Renal pelvis (tissue), 12 donors: ENCODE results near the gene CCDC116. TPM values are rescaled to one million over a fixed set of nuclear protein-coding genes. Genes with fewer than 3 reads are reported as not detected.
"Not testable (repeated sequence)": the region's sequence is repeated elsewhere in the genome, so short reads cannot be mapped to it uniquely, and the experiment has no call there.

Experiments used
- DNase-seq: peaks from one replicate; pipeline ENCODE4 v3.0.0-alpha.2; 2013
- long read RNA-seq, 16 experiments: transcript quantifications; one replicate each; lab custom pipeline, GENCODE V29; 2026
- polyA plus RNA-seq, 3 donors: library from polyadenylated mRNA; unstranded; fragments of 120-200 nt; gene quantifications; one replicate each; pipeline ENCODE4 v1.2.1, GENCODE V29; 2013; ENCODE audit not compliant: insufficient read length in 3 of 3

CCDC116 gene, protein sequence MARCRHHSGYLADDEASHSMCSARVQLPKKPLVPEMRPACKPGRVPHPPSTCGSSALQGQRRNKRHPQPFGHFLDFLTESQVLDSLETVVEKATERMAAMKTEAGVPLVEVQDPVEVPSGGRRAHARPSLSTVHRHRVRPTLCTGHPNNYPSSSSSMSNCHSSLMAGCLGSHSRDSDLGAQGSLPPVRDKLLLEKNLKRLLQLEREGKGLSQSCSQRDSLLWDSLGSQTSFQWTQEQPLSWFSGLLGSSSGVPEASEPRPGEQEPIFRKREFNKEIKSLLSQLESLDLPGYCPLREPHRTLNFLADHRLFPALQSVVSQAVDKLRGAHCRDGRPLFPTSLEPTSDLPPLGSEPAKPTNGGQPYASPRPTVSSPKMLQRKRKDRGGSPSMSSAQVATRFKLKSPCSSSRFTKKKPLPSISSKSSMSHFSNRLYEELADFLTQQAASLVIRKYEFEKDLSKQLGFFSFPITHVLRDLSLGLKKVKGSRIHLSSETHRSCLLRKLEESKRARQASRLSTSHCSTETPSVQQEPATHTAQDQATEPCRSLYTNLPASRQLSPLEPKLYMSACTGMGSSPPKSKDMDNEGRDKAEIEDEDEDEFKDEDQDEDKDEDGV
- polyA plus RNA-seq = 1 to 10 TPM in 1 of 3 donors, under 1 TPM in 2; 0.41 to 1.2 (median 0.70) TPM
- long read RNA-seq, donor 1 = 0 reads
- long read RNA-seq, donor 2 = 0 reads
- long read RNA-seq, donor 3 = 0 reads
- long read RNA-seq, donor 4 = 0 reads
- long read RNA-seq, donor 5 = 0 reads
- long read RNA-seq, donor 6 = 0 reads
- long read RNA-seq, donor 7 = 0 reads
- long read RNA-seq, donor 8 = 0 reads
- long read RNA-seq, donor 9 = 0 reads
- long read RNA-seq, donor 10 = 0 reads
- long read RNA-seq, donor 11 = 0 reads
- long read RNA-seq, donor 12 = 0 reads
- long read RNA-seq, donor 13 = 0 reads
- long read RNA-seq, donor 14 = 0 reads
- long read RNA-seq, donor 15 = 0 reads
- long read RNA-seq, donor 16 = 0 reads

- no peak for DNase-seq
These were observed at the start of gene CCDC116 for GRCh38 chr22:21632237-21632895. Gene CCDC116 (plus strand): TSS chr22:21632760. CDS start chr22:21633182, 422 bp downstream.

DNA sequence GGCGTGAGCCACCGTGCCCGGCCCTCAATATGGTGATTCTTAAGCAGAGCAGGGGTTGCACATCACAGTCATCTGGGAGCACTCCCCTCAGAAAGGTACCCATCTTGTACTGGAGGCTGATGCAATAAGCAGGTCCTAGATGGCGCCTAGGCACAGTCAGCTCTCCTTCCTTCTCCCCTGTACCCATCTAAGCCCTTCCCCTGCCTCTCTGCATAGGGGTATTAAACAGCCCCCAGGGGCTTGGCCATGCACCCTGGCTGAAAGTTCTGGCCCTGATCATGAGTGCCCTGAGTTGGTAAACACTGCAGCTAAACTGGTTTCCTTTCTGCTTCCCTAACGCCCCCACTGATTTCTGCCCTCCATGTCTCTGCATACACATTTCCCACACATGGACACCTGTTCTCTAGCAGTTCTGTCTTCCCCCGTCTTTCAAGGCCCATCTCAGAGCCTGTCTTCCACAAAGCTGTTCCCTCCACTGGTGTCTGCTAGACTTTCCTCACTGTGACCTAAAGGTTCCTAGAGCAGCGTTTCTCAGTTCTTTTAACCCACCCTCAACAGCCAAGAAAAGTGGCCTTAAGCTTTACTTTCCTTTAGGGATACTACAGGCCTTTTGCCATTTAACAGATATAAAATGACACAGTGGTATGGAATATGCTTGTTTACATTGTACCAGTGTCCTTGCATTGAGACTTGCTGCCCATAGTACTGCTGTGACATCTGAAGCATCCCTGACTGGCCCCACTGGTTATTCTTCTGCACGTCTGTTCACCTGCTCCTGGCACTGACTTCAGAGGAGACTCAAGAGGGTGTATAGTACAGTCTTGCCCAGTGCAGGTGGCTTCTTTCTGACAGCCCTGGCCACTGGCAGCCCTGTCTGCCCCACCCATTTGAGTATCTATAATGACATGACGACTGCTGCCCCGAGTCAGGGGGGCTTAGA, 49.5 kb upstream of the CCDC116 start:
- DNase-seq = no peak

DNA sequence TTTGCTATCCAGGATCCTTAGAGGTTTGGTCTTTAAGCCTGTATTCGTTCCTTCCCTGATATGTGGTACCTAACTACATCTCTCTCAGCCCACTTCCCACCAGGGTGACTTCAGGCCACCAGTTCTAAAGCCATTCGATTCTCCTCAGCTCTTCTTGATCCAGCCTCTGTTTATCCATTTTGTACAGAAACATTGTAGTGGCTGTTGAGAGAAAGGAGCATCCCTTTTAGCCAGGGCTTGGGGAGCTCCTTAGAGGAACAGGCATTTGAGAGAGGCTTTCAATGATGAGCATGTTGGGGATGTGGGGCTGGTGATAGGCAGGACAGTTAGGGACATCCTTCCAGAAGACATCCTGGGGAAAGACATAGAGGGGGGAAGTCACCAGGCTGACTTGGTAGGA, 47.2 kb upstream of the CCDC116 start:
- DNase-seq = no peak

- no peak for DNase-seq
These were observed 44.6 kb upstream of the CCDC116 start for GRCh38 chr22:21587803-21588611.

DNA sequence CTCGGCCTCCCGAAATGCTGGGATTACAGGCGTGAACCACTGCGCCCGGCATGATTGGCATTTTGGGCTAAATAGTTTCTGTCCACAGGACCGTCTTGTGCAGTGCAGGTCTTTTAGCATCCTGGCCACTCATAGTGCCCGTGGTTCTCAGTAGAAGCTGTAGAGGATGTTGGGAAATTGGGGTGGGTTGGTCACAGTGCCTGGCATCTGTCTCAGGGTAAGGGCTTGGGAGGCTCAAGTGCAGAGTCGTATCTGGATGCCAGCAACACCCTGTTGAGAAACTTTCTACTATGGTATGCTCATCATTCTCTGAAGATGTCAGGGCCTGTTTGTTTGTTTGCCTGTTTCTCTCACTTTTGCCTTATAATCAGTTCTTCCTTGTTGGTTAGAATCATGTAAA, 43.2 kb upstream of the CCDC116 start:
- no peak for DNase-seq

DNA sequence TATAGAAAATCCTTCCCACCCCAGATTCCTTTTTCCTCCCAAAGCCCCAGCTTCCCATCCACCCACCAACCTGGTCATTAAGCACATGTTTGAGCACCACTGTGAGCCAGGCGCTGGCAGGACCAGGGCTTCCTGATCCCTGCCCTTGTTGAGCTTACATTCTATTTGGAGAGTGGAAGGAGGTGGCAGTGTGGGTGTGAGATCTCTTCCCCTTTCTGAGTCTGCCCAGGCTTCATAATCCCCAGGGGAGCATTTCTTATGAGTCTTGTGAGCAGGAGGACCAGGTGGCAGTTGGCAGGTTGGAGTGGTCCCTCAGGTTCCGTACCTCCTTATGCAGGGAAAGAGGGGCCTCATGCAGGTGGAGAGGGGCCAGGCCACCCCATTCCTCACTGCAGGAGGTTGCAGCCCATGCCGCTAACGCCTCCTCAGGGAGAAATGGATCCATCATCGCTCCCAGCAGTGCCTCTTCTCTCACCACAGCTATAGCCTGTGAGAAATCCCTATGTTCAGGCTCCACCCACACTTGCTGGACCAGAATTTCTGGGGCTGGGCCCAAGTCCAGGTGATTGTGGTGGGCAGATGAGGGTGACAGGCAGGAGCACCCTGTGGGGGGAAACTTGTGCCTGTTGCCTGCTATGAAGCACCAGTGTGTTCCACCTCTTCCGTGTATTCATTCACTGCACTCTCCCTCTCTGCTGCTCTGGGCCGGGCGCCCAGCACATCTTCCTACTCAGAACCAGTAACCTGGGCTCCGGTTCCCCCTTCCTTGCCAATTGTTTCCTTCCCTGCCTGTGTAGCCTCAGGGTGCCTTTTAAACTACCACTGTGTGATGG, 41.5 kb upstream of the CCDC116 start:
- DNase-seq = no peak

GRCh38 chr22:21591695-21592094, 40.9 kb upstream of the CCDC116 start:
- DNase-seq = no peak

GRCh38 chr22:21592422-21592821, 40.1 kb upstream of the CCDC116 start:
- no peak for DNase-seq

DNA sequence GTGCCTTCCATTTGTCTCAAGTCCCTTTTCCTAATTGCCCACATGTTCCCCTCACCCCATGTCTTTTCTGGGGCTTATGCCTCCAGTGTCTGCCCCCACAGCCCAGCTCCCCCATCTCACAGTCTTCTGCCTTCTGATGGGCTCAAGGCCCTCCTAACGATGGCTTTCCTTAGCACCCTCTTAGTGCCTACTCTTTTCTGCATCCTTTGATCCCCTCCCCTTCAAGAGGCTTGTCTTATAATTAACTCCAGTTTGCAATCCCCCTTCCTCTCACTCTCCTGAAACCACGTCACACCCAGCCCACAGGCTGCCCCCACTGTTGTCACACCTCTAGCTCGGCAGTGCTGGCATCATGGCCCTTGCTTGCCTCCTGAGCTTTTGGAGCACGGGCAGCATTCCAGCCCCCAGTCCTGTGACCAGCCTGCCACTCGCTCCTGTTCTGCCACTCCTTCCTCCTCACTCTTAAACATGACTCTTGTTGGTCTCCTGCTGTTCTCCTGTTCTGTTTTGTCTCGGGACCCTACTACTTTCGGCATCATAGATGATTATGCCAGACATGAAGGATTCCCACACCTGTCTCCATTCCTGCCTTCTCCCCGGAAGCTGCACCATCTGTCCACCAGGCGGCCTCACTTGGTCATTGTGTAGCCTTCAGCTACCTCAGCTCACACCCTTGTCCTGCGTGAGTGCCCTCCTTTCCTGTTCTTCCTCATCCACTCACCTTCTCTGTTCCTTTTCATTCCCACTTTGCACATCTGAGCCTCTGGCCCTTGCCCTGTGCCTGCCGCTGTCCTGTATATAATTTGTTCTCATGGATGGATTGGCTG, 38.9 kb upstream of the CCDC116 start:
- DNase-seq = no peak

DNA sequence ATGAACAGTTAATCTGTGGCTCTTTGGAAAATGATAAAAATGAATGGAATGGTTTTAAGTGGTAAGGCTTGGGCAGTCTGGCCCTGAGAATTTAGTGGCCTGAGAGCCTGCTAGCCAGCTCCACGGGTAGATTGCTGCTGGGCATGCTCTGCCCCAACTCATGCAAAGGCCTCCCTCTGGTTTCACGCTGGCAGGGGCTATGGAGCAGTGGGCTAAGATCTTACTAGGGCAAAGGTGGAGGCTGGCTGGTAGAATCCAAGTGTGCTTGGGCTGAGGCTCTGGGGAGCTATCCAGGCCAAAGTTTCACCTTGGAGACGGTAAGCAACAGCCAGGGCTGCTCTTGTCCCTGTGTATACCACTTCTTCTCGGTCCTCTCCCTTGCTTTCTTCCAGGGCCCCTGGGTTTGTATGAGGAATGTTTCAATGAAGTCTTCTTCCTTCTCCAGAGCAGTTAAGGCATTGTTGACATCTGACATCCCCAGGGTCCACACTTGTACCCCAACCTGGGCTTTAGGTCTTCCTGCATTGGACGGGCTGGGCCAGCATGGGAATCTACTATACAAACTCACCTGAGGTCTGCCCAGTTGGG, 37.6 kb upstream of the CCDC116 start:
- no peak for DNase-seq

DNA sequence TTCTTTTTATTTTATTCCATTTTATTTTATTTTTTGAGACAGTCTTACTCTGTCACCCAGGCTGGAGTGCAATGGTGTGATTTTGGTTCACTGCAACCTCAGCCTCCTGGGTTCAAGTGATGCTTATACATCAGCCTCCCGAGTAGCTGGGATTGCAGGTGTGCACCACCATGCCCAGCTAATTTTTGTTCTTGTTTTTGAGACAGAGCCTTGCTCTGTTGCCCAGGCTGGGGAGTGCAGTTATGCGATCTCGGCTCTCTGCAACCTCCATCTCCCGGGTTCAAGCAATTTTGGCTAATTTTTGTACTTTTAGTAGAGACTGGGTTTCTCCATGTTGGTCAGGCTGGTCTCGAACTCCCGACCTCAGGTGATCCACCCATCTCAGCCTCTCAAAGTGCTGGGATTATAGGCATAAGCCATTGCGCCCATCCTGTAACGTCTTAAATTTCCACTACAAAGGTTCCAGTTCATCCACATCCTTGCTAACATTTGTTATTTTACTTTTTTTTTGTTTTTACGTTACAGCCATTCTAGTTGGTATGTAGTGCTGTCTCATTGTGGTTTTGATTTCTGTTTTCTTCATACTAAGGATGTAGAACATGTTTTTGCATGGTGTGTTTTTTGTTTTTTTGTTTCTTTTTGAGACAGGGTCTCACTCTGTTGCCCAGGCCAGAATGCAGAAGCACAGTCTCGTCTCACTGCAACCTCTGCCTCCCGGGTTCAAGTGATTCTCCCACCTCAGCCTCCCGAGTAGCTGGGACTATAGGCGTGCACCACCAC, 36.0 kb upstream of the CCDC116 start:
- not testable (repeated sequence) for DNase-seq

DNA sequence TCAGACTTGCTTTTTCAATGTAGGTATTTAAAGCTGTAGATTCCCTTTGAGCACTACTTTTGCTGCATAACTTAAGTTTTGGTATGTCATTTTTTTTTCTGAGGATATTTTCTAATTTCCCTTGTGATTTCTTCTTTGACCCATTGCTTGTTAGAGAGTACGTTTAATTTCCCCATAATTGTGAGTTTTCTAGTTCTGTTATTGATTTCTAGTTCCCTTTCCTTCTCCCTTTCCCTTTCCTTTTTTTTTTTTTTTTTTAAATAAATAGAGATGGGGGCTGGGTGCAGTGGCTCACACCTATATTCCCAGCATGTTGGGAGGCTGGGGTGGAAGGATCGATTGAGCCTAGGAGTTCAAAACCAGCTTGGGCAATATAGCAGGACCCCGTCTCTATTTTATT, 34.3 kb upstream of the CCDC116 start:
- no peak for DNase-seq

DNA sequence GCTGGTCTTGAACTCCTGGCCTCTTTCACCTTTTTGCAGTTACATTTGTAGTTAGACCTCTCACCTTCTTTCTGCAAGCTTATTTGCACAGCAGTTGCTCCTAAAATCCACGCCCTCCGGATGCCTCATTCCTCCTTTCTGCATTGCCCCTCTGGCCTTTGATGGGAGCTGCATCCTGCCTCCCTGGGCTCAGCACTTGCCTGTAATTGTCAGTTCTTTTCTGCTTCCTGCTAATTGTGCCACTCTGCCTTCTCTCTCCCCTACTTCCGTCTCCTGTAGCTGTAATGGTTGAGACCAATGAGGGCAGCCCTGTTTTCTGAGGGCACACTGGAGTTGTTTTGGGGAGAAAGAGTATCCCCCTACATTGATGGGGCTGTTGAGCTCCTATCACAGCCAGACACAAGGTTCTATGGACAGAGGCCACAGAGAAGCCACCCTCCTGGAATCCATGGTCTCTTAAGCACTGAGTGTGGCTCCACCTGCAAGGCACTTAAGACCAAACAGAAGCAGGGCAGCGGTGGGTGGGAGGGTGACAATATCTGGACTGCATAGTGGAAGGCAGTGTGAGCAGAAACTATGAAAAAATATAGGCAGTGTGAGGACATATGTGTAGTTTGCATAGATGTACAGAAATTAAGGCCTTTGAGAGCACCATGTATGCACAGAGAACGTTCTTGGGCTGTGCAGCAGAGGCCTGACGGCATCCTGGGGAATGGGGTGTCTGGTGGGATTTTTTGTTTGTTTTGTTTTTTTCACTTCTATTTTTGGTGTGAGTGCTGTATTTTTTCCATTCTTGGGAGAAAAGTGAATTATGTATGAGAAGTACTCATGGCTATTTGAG, 33.3 kb upstream of the CCDC116 start:
- DNase-seq = no peak

GRCh38 chr22:21602579-21602978, 30.0 kb upstream of the CCDC116 start:
- DNase-seq = no peak

DNA sequence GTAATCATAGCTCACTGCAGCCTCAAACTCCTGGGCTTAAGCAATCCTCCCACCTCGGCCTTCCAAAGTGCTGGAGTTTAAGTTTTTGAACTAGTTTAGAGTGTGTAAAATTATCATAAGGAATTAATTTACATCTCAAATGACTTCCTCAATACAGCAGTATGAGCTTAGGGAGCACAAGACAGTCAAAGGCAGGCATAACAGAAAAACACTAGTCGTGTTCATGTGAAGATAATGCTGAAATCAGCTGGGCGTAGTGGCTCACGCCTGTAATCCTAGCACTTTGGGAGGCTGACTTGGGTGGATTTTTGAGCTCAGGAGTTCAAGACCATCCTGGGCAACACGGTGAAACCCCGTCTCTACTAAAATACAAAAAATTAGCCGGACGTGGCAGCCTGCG, 28.6 kb upstream of the CCDC116 start:
- no peak for DNase-seq
